GM19035 (cell line): ENCODE results near the gene SPRY2.

ENCODE experiments used
- ATAC-seq: cut with Tn5 transposase; IDR thresholded peaks from one replicate; pipeline ENCODE4 v1.9.1; 2021; ENCODE audit not compliant: unreplicated experiment

Gene SPRY2

DNA sequence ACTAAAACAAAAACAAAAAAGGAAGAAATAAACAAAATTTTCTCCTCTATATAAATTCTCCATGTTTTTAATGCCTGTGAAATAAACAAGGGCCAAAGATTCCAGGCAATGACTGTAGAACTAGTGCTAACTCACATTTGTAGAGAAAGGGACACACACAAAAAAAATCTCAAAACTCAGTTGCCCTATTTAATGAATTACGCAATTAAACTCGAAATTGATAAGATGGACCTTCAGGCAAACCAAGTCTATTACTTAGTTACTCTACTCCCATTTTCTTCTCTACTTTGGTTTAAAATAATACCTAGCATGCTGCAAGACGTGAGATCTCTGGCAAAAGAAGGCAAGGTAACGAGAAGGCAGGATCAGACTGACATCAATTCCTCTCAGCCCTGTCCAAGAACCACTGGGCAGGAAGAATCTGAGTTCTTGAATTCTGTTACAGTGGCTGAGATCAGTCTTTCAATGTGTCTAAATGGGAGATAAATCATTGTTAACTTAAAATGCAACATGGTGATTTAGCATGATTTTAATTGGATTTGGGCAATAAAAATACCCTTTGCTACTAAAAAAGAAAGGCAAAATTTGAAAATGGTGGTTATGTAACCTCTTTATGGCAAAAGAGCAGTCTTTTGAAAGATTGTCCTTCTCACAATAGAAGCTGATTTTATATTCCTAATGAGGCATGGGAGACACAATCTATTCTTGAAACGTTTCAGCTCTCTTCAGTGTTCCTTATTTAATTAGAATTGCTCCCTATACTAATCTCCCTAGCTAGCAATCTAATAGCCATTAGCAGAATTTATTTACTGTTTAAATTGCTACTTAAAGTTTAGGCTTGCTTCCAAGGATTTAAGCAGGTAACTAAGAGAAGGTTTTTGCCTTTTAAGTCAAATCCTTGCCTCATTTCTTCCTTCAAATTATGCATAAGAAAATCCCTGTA lies 25.9 kb downstream of the SPRY2 start:
- no peak for ATAC-seq

DNA sequence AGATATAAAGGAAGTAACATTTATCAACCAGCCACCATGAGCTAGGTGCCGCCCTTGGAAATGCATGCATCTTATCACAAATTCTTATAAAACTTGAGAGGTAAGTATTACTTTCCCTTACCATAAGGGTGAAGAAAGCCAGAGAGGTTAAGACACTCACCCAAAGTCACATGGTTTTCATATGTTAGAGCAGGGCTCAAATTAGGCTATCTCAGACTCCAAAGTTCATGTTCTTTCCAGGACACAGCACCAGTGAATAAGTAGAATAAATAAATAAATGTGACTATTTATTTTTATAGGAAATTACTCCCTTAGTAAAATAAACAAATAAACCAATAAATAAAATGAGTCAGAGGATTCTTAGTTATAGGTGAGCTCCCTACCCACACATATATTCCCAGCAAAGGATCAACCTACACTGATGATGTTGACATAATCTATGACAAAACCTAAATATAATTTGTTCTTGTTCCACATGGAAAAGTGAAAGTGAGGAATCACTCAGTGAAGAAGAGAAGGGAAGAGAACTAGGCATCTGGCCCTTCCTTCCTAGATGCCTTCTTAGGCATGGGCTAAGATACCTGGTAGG lies 27.2 kb downstream of the SPRY2 start:
- no peak for ATAC-seq

GRCh38 chr13:80312967-80313366 lies 28.0 kb downstream of the SPRY2 start:
- ATAC-seq, result no peak

GRCh38 chr13:80312012-80312704 lies 28.8 kb downstream of the SPRY2 start:
- no peak for ATAC-seq

GRCh38 chr13:80309926-80310325 lies 31.0 kb downstream of the SPRY2 start:
- ATAC-seq, result no peak

GRCh38 chr13:80307401-80307987 lies 33.4 kb downstream of the SPRY2 start:
- no peak for ATAC-seq

DNA sequence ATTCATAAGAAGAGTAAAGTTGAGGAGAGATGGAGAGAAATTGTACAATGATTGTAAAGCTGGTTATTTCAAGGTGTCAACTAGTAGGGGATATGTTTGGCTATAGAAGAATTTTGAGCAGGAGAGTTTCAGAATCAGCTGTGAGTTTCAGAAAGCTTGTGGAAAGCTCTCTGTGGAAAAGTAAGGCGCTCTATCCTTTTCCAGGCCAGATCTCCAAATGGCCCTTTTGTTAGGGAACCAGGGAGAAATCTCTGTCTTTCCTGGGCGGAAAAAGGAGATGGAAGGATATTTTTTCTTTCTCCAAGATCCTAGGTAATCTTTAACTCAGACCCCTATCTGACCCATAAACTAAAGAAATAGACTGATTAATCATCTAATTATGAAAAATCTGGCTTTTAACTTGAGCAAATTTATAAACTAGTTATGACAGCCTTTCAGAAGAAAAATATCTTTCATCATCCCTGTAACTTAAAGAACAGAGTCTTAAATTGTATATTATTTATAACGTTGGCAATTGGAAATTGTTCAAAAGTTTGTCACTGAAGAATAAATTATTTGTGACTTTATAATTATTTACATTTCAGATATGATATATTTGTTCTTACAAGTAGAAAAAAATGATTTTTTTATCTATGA lies 34.5 kb downstream of the SPRY2 start:
- no peak for ATAC-seq

- no peak for ATAC-seq
These were observed 35.2 kb downstream of the SPRY2 start for GRCh38 chr13:80305737-80306136.

DNA sequence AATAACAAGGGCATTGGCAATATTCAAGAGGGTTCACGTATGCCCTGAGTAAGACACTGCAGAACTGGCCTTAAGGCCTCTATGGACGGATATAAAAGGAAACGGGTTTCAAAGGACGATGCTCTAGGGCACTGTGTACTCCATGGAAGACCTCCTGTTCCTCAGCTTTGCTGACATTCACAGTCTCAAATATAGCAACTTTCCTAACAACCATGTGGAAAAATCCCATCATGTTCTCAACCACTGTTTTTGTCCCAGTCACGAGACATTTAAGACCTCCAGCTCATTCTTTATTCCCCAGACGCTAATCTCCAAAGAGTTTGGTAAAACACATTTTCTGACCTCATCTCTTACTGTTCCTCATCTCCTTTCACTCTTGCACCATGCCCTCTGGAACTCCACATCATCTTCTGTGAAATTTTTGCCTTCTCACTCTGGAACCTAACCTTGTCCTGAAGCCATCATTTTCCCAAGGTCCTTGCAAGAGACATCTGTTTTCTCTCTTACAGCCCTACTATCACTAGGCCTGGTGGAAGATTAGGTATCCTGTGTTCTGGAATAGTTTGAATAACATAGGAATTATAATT lies 37.6 kb downstream of the SPRY2 start:
- ATAC-seq, result no peak

DNA sequence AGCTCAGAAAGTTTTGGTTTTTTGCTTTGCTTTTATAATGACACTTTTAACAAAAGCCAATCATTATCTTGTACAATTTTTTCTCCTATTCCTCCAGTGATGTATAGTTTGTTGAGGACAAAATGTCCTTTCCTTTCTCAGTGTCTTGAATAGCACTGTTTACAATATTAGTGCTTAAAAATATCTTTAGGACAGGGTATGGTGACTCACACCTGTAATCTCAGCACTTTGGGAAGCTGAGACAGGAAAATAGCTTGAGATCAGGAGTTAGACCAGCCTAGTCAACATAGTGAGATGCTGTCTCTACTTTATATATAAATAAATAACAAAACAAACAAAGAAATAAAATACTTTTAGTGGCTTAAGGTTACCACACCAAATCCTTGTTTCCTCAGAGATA lies 41.9 kb downstream of the SPRY2 start:
- no peak for ATAC-seq

GRCh38 chr13:80297503-80297902 lies 43.4 kb downstream of the SPRY2 start:
- no peak for ATAC-seq

GRCh38 chr13:80297094-80297493 lies 43.8 kb downstream of the SPRY2 start:
- no peak for ATAC-seq

GRCh38 chr13:80296638-80297037 lies 44.3 kb downstream of the SPRY2 start:
- ATAC-seq, result no peak

- ATAC-seq, result no peak
These were observed 50.3 kb downstream of the SPRY2 start for GRCh38 chr13:80290591-80290990.
